Measurements from ENCODE around the gene FARP2.

Gene FARP2

DNA sequence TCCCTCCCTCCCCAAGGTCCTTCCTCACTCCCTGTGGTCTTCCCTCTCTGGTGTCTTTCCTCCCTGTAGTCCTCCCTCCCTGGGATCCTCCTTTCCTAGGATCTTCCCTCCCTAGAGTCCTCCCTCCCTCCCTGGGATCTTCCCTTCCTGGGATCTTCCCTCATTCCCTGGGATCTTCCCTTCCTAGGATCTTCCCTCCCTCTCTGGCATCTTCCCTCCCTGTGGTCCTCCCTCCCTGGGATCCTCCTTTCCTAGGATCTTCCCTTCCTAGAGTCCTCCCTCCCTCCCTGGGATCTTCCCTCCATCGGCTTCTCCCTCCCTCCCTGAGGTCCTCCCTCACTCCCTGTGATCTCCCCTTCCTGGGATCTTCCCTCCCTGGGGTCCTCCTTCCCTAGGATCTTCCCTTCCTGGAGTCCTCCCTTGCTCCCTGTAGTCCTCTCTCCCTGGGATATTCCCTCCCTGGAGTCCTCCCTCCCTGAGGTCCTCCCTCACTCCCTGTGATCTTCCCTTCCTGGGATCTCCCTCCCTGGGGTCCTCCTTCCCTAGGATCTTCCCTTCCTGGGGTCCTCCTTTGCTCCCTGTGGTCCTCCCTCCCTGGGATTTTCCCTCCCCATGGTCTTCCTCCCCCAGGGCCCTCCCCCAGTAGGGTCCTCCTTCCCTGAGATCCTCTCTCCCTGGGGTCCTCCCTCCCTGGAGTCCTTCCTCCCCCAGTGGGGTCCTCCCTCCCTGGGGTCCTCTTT, 129.3 kb downstream of the FARP2 start:
- Histone ChIP-seq H3K9ac (no peak overlapping the region), H2AFZ (ENCODE audit: low read depth) (no peak overlapping the region), H3K27me3 (ENCODE audit: insufficient read depth, low read depth) (no peaks in the 10 kb centered on the region), H3K36me3 (ENCODE audit: insufficient read depth) (no peaks in the 10 kb centered on the region), H3K4me1 (ENCODE audit: low read depth, poor library complexity, severe bottlenecking) (no peaks in the 10 kb centered on the region), H3K79me2 (ENCODE audit: insufficient read depth, low read depth) (no peaks in the 10 kb centered on the region), H3K27ac (no peak overlapping the region), H3K4me3 (IDR thresholded peaks at IDR 0.05; ENCODE audit: insufficient read depth, low read depth, low read length) (no peak overlapping the region), H4K20me1 (ENCODE audit: insufficient read depth) (no peaks in the 10 kb centered on the region), H3K4me2 (no peak overlapping the region)
- TF ChIP-seq, protein P1, sequence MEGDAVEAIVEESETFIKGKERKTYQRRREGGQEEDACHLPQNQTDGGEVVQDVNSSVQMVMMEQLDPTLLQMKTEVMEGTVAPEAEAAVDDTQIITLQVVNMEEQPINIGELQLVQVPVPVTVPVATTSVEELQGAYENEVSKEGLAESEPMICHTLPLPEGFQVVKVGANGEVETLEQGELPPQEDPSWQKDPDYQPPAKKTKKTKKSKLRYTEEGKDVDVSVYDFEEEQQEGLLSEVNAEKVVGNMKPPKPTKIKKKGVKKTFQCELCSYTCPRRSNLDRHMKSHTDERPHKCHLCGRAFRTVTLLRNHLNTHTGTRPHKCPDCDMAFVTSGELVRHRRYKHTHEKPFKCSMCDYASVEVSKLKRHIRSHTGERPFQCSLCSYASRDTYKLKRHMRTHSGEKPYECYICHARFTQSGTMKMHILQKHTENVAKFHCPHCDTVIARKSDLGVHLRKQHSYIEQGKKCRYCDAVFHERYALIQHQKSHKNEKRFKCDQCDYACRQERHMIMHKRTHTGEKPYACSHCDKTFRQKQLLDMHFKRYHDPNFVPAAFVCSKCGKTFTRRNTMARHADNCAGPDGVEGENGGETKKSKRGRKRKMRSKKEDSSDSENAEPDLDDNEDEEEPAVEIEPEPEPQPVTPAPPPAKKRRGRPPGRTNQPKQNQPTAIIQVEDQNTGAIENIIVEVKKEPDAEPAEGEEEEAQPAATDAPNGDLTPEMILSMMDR (conservative IDR thresholded peaks at IDR 0.05; ENCODE audit: low read depth, low read length) = no peak

GRCh38 chr2:241489088-241489487, 133.0 kb downstream of the FARP2 start:
- Histone ChIP-seq H2AFZ (ENCODE audit: low read depth) (no peak overlapping the region), H3K4me1 (ENCODE audit: low read depth, poor library complexity, severe bottlenecking) (no peaks in the 10 kb centered on the region), H3K79me2 (ENCODE audit: insufficient read depth, low read depth) (no peaks in the 10 kb centered on the region), H3K27me3 (ENCODE audit: insufficient read depth, low read depth) (no peaks in the 10 kb centered on the region), H3K36me3 (ENCODE audit: insufficient read depth) (no peaks in the 10 kb centered on the region), H3K9ac (no peak overlapping the region), H3K27ac (no peak overlapping the region), H3K4me2 (no peak overlapping the region), H3K4me3 (IDR thresholded peaks at IDR 0.05; ENCODE audit: insufficient read depth, low read depth, low read length) (no peak overlapping the region), H4K20me1 (ENCODE audit: insufficient read depth) (no peaks in the 10 kb centered on the region)
- TF ChIP-seq, protein P1 (conservative IDR thresholded peaks at IDR 0.05; ENCODE audit: low read depth, low read length) = no peak

DNA sequence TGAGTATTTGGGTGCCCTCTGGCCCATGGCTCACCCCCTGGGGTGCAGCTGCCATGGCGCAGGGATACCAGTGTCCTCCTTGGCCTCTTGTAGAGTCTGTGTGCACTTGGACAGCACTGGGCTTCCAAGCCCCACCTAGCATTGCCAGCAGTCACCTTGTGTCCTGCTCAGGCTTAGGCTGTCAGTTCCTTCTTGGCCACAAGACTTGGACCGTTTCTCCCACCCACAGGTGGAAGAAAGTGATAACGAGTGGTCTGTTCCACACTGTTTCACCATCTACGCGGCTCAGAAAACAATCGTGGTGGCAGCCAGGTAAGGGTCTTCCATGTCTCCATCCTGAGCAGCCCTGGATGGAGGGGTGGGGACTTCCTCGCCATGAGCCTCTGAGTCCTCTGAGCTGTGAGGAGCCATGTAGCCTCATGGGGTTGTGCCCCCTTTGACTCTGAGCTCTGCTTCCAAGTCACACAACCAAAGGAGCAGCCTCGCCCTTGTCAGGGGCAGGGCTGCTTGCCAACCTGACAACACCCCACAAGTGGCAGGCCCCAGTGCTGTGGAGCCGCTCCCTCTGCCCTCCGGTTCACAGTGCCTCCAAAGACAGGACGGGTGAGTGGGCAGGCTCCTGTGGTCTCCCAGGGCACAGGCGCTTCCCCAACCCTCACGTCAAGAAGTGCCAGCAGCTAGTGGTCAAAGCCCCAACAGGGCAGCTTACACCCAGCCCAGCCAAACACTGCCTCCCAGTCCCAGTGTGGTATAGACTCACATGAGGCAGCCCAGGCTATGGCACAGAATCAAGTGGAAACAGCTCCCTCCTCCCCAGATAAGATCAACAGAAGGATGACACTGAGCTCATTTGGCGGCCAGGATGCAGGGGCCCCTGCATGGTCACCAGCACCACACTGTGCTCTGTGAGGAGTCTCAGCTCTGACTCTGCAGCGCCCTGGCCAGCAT, 133.9 kb downstream of the FARP2 start:
- H3K9ac ChIP-seq = no peak overlapping the region
- no peak overlapping the region for H2AFZ ChIP-seq (ENCODE audit: low read depth)
- H3K36me3 ChIP-seq (ENCODE audit: insufficient read depth) = no peaks in the 10 kb centered on the region
- H4K20me1 ChIP-seq (ENCODE audit: insufficient read depth) = no peaks in the 10 kb centered on the region
- H3K27me3 ChIP-seq (ENCODE audit: insufficient read depth, low read depth) = no peaks in the 10 kb centered on the region
- H3K4me1 ChIP-seq (ENCODE audit: low read depth, poor library complexity, severe bottlenecking) = no peaks in the 10 kb centered on the region
- no peak overlapping the region for H3K4me3 ChIP-seq (IDR thresholded peaks at IDR 0.05; ENCODE audit: insufficient read depth, low read depth, low read length)
- no peak overlapping the region for H3K27ac ChIP-seq
- TF ChIP-seq, protein P1 (conservative IDR thresholded peaks at IDR 0.05; ENCODE audit: low read depth, low read length) = no peak
- no peaks in the 10 kb centered on the region for H3K79me2 ChIP-seq (ENCODE audit: insufficient read depth, low read depth)
- no peak overlapping the region for H3K4me2 ChIP-seq

- Histone ChIP-seq H3K4me1 (ENCODE audit: low read depth, poor library complexity, severe bottlenecking) (no peaks in the 10 kb centered on the region), H3K27me3 (ENCODE audit: insufficient read depth, low read depth) (no peaks in the 10 kb centered on the region), H3K27ac (no peak overlapping the region), H4K20me1 (ENCODE audit: insufficient read depth) (no peaks in the 10 kb centered on the region), H3K4me3 (IDR thresholded peaks at IDR 0.05; ENCODE audit: insufficient read depth, low read depth, low read length) (no peak overlapping the region), H2AFZ (ENCODE audit: low read depth) (no peak overlapping the region), H3K79me2 (ENCODE audit: insufficient read depth, low read depth) (no peaks in the 10 kb centered on the region), H3K36me3 (ENCODE audit: insufficient read depth) (no peaks in the 10 kb centered on the region), H3K4me2 (no peak overlapping the region), H3K9ac (no peak overlapping the region)
- TF ChIP-seq, protein P1 (conservative IDR thresholded peaks at IDR 0.05; ENCODE audit: low read depth, low read length) = no peak
Observed at GRCh38 chr2:241490825-241491506, 134.9 kb downstream of the FARP2 start.
